ENCODE data around the gene FLNB.

DNA sequence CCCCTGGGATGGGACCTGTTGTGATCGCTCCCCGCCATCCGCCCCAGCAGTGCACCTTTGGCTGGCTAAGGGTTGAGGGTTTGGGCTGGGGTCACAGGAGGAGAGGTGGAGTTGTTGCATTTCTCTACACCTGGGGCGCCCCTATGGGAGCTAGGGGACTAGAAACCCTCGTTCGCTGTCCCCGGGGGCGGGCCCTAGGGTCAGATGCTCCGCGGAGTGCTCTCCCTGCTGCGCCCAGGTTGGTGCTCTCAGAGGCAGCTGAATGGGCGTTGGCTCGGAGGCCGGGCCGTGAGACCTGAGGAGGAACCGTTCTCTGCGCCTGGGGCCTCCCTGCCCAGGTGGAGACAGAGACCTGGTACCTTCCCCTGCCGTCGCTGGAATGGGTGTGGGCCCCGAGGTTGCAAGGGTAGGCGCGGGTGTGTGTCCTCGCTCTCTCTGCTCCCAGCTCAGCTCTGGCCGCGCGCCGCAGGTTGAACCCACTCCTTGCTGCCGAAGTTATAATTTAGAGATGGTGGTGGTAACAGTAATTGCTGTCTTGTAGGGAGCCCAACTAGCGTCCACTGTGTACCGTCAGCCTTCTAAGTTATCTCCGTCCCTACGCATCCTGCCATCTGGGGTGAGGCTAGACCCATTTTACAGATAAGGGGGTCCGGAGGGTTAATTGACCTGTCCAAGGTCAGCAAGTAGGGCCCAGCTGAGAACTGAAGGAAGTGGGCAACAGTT, 965 bp downstream of the FLNB start:
- TF ChIP-seq, protein P1, sequence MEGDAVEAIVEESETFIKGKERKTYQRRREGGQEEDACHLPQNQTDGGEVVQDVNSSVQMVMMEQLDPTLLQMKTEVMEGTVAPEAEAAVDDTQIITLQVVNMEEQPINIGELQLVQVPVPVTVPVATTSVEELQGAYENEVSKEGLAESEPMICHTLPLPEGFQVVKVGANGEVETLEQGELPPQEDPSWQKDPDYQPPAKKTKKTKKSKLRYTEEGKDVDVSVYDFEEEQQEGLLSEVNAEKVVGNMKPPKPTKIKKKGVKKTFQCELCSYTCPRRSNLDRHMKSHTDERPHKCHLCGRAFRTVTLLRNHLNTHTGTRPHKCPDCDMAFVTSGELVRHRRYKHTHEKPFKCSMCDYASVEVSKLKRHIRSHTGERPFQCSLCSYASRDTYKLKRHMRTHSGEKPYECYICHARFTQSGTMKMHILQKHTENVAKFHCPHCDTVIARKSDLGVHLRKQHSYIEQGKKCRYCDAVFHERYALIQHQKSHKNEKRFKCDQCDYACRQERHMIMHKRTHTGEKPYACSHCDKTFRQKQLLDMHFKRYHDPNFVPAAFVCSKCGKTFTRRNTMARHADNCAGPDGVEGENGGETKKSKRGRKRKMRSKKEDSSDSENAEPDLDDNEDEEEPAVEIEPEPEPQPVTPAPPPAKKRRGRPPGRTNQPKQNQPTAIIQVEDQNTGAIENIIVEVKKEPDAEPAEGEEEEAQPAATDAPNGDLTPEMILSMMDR (IDR thresholded peaks at IDR 0.05; ENCODE audit: control extremely low read depth in 1 of 3, insufficient read depth in 1 of 3, low read depth in 1 of 3, low read length in 3 of 3) = no peak
- TF ChIP-seq CEBPB (IDR thresholded peaks at IDR 0.05; ENCODE audit: low read depth, low read length) (no peak), HDAC2 (IDR thresholded peaks at IDR 0.05; ENCODE audit: borderline replicate concordance in 1 of 2, low read depth in 2 of 2, low read length in 2 of 2) (no peak)
